ENCODE results near the gene DMRTB1.

DMRTB1 gene

GRCh38 chr1:53463961-53464899 is 5.0 kb downstream of the DMRTB1 start:
- DNase-seq (ENCODE audit: low read depth in 3 of 3), result no peak

- no peak for DNase-seq (ENCODE audit: low read depth in 3 of 3)
These were observed 6.1 kb downstream of the DMRTB1 start for GRCh38 chr1:53465023-53465957.

- DNase-seq (ENCODE audit: low read depth in 3 of 3), result no peak
These were observed 8.2 kb downstream of the DMRTB1 start for GRCh38 chr1:53467391-53467790.

GRCh38 chr1:53468374-53468773 is 9.2 kb downstream of the DMRTB1 start:
- no peak for DNase-seq (ENCODE audit: low read depth in 3 of 3)

- DNase-seq (ENCODE audit: low read depth in 3 of 3), result no peak
These were observed 10.2 kb downstream of the DMRTB1 start for GRCh38 chr1:53469373-53469772.

- DNase-seq (ENCODE audit: low read depth in 3 of 3), result no peak
These were observed 11.0 kb downstream of the DMRTB1 start for GRCh38 chr1:53470155-53470554.

- DNase-seq (ENCODE audit: low read depth in 3 of 3), result no peak
These were observed 11.4 kb downstream of the DMRTB1 start for GRCh38 chr1:53470584-53470983.

GRCh38 chr1:53471000-53471399 is 11.8 kb downstream of the DMRTB1 start:
- DNase-seq (ENCODE audit: low read depth in 3 of 3), result no peak

- no peak for DNase-seq (ENCODE audit: low read depth in 3 of 3)
These were observed 14.3 kb downstream of the DMRTB1 start for GRCh38 chr1:53473463-53473862.

GRCh38 chr1:53475664-53476063 is 16.5 kb downstream of the DMRTB1 start:
- DNase-seq (ENCODE audit: low read depth in 3 of 3), result no peak

GRCh38 chr1:53476579-53476978 is 17.4 kb downstream of the DMRTB1 start:
- no peak for DNase-seq (ENCODE audit: low read depth in 3 of 3)

- no peak for DNase-seq (ENCODE audit: low read depth in 3 of 3)
These were observed 18.7 kb downstream of the DMRTB1 start for GRCh38 chr1:53477651-53478501.

- DNase-seq (ENCODE audit: low read depth in 3 of 3), result no peak
These were observed 19.3 kb downstream of the DMRTB1 start for GRCh38 chr1:53478502-53478818.

GRCh38 chr1:53480678-53481077 is 21.5 kb downstream of the DMRTB1 start:
- no peak for DNase-seq (ENCODE audit: low read depth in 3 of 3)

- no peak for DNase-seq (ENCODE audit: low read depth in 3 of 3)
These were observed 22.3 kb downstream of the DMRTB1 start for GRCh38 chr1:53481456-53481855.

- no peak for DNase-seq (ENCODE audit: low read depth in 3 of 3)
These were observed 23.4 kb downstream of the DMRTB1 start for GRCh38 chr1:53482441-53483153.

- no peak for DNase-seq (ENCODE audit: low read depth in 3 of 3)
These were observed 24.0 kb downstream of the DMRTB1 start for GRCh38 chr1:53483170-53483569.

- no peak for DNase-seq (ENCODE audit: low read depth in 3 of 3)
These were observed 24.5 kb downstream of the DMRTB1 start for GRCh38 chr1:53483656-53484055.

GRCh38 chr1:53484705-53485477 is 25.7 kb downstream of the DMRTB1 start:
- no peak for DNase-seq (ENCODE audit: low read depth in 3 of 3)

Measured in stimulated activated CD4-positive, alpha-beta T cell treated with anti-CD3 and anti-CD28 coated beads, TNF-alpha, amount 100 ng/mL, for 4 hours (primary cell).